GM23338 (cell line): ENCODE measurements around the gene SSTR3.

Experiments
- CREB1 ChIP-seq: fragments of 250-450 bp; sonication (Bioruptor Pico); IDR thresholded peaks from 2 replicates; pipeline ENCODE4 v1.5.0; 2020; ENCODE audit warnings: low read depth, mild to moderate bottlenecking, moderate library complexity
- CTCF ChIP-seq, 2 experiments: fragments of 200-600 bp in 1 of 2; sonication (generic) in 1 of 2; conservative IDR thresholded peaks; 2 replicates each; pipeline versions ENCODE4 v1.5.1 to v1.6.1; 2016 to 2017; ENCODE audit warnings: antibody characterized with exemption in 2 of 2, low read depth in 2 of 2, mild to moderate bottlenecking in 2 of 2, moderate library complexity in 1 of 2
- EZH2 ChIP-seq: fragments of 200-600 bp; sonication (generic); IDR thresholded peaks from one replicate; pipeline ENCODE4 v1.8.0; 2017; ENCODE audit warnings: antibody characterized with exemption, mild to moderate bottlenecking, low read depth; ENCODE audit not compliant: unreplicated experiment
- JUNB ChIP-seq: IDR thresholded peaks from one replicate; pipeline ENCODE4 v1.6.1; 2016; ENCODE audit warnings: antibody characterized with exemption; ENCODE audit not compliant: unreplicated experiment
- POLR2AphosphoS5 ChIP-seq: IDR thresholded peaks from 2 replicates; pipeline ENCODE4 v1.6.1; 2016; ENCODE audit warnings: antibody characterized with exemption, low read depth
- REST ChIP-seq: IDR thresholded peaks from one replicate; pipeline ENCODE4 v1.6.1; 2018; ENCODE audit warnings: antibody characterized with exemption; ENCODE audit not compliant: unreplicated experiment
- STAT1 ChIP-seq: IDR thresholded peaks from one replicate; pipeline ENCODE4 v1.6.1; 2016; ENCODE audit warnings: antibody characterized with exemption; ENCODE audit not compliant: unreplicated experiment

DNA sequence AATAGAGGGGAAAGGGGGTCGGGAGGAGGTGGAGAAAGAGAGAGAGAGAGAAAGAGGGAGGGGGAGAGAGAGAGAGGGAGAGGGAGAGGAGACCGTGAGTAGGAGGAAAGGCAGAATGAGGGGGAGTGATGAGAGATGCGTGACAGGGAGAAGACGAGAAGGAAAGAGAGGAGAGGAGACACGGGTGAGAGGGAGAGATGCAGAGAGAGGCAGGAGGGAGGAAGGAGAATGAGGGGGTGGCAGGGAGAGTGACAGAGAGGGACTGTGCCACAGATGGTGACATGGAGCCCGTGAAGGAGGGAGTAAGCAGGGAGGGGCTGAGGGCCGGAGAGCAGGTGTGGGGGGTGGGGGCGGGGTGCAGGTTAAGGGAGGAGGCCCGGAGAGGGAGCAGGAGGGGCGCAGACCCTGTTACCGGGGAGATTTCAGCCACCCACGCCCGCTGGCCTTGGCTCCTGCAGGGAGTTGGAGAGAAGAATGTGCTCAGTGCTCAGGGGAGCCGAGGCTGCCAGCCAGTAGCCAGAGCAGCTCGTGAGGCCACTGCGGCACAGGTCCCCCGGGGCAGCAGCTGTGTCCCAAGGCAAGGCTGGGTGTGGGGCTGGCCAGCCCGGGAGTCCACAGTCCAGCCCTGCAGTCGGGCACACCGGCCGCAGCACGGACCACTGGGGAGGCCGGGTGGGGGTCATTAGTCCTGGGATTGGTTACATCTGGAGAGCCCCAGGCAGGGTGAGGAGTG, at the start of gene SSTR3:
- no peak for TF ChIP-seq CTCF (conservative IDR thresholded peaks at IDR 0.05; ENCODE audit: low read depth in 2 of 2)
- TF ChIP-seq REST = no peak
- no peak for TF ChIP-seq EZH2
- no peak for TF ChIP-seq STAT1
- no peak for TF ChIP-seq POLR2AphosphoS5
- no peak for TF ChIP-seq JUNB
- TF ChIP-seq CREB1 (CRISPR knock-in tag) = no peak
